ENCODE results near the gene FBXO30. TPM values are rescaled to one million over a fixed set of nuclear protein-coding genes. Genes with fewer than 3 reads are reported as not detected.

Gene FBXO30
- total and polyA plus RNA-seq, 8 donors = 1.2 to 32.5 (median 5.2) TPM

DNA sequence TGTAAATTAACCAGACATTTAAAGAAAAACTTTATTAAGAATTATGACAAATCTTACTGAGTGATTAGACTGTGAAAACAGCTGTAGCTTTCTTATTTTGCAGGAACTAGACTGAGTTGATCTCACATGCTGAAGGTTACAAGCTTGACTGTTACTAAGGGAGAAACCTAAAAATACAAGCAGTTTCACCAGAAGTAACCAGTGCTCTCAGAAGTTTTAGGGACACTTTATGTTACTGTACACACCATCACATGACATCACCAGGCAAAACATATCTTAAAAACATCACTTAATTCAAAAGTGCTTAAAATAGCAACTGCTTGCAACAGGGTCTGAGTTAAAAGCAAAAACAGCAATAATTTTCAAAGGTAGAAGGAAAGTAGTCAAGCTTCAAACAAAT is 5.4 kb downstream of the FBXO30 start:
- no peaks in the 10 kb centered on the region for H3K9me3 ChIP-seq
- H3K4me3 ChIP-seq = no peak overlapping the region
- intact Hi-C loops (cut with DNase I; ENCODE audit: low total_unique reads) = loop anchor here (10.0 kb wide), 1 partner anchor 64 kb away; no protein-coding TSS in a partner anchor
- no peak for DNase-seq
- H3K36me3 ChIP-seq = peaks cover 0 to 21% (median 19%) of the 10 kb centered on the region in 4 donors
- peak overlapping the region in 1 of 5 donors; percentile 46 for H3K27ac ChIP-seq
- H3K27me3 ChIP-seq = no peaks in the 10 kb centered on the region
- TF ChIP-seq CTCF (IDR thresholded peaks at IDR 0.05) (no peak), POLR2A (IDR thresholded peaks at IDR 0.05) (no peak), EP300 (IDR thresholded peaks at IDR 0.05) (no peak), POLR2AphosphoS5 (IDR thresholded peaks at IDR 0.05) (no peak)
- peaks cover 0 to 60% (median 34%) of the 10 kb centered on the region in 4 donors for H3K4me1 ChIP-seq

- DNase-seq = no peak
- TF ChIP-seq POLR2AphosphoS5 (IDR thresholded peaks at IDR 0.05) (no peak), EP300 (IDR thresholded peaks at IDR 0.05) (no peak), CTCF (IDR thresholded peaks at IDR 0.05) (no peak), POLR2A (IDR thresholded peaks at IDR 0.05) (no peak)
- no peaks in the 10 kb centered on the region for H3K9me3 ChIP-seq
- peaks cover 0 to 28% (median 22%) of the 10 kb centered on the region in 4 donors for H3K36me3 ChIP-seq
- no peaks in the 10 kb centered on the region for H3K27me3 ChIP-seq
- peaks cover 0 to 56% (median 30%) of the 10 kb centered on the region in 4 donors for H3K4me1 ChIP-seq
- no peak overlapping the region for H3K4me3 ChIP-seq
- no peak overlapping the region for H3K27ac ChIP-seq
- intact Hi-C loops (cut with DNase I; ENCODE audit: low total_unique reads) = loop anchor here (10.0 kb wide), 1 partner anchor 63 kb away; no protein-coding TSS in a partner anchor
- WGBS, 5 donors = 76 to 95% (median 86%) methylated on average over 2 of the region's 2 CpGs
Measured at GRCh38 chr6:145808239-145808638, 6.4 kb downstream of the FBXO30 start.

GRCh38 chr6:145802141-145802540 is 12.5 kb downstream of the FBXO30 start:
- 96 to 99% (median 98%) methylated on average over 5 of the region's 5 CpGs for WGBS, 5 donors
- intact Hi-C loops (cut with DNase I; ENCODE audit: low total_unique reads) = loop anchor here (10.0 kb wide), 1 partner anchor 57 kb away; no protein-coding TSS in a partner anchor
- TF ChIP-seq CTCF (IDR thresholded peaks at IDR 0.05) (no peak), EP300 (IDR thresholded peaks at IDR 0.05) (no peak), POLR2A (IDR thresholded peaks at IDR 0.05) (no peak), POLR2AphosphoS5 (IDR thresholded peaks at IDR 0.05) (no peak)
- Histone ChIP-seq H3K4me1 (peaks cover 0 to 17% (median 4%) of the 10 kb centered on the region in 4 donors), H3K9me3 (no peaks in the 10 kb centered on the region), H3K4me3 (no peak overlapping the region), H3K27ac (no peak overlapping the region), H3K27me3 (no peaks in the 10 kb centered on the region), H3K36me3 (peaks cover 0 to 36% (median 34%) of the 10 kb centered on the region in 4 donors)
- DNase-seq = no peak

DNA sequence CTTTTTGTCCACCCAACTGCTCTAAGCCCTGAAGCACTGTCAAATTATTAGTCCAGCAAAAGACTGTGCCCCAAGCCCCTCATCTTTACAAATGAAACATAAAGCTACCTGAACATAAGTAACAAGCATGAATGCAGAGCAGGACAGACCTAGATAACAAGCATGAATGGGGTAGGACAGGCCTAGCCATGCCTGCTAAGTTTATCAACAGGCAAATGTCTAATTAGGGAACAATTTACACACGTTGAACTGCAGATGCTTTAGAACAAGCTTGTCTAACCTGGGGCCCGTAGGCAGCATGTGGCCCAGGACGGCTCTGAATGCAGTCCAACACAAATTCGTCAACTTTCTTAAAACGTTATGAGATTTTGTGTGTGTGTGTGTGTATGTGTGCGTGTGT is 13.6 kb downstream of the FBXO30 start:
- no peak for TF ChIP-seq EP300 (IDR thresholded peaks at IDR 0.05)
- Histone ChIP-seq H3K27ac (no peak overlapping the region), H3K27me3 (no peaks in the 10 kb centered on the region), H3K36me3 (peaks cover 0 to 35% (median 32%) of the 10 kb centered on the region in 4 donors), H3K9me3 (no peaks in the 10 kb centered on the region), H3K4me1 (peaks cover 0 to 17% (median 4%) of the 10 kb centered on the region in 4 donors), H3K4me3 (no peak overlapping the region)
- 81 to 90% (median 88%) methylated on average over 6 of the region's 6 CpGs for WGBS, 5 donors
- intact Hi-C loops (cut with DNase I; ENCODE audit: low total_unique reads) = loop anchor here (10.0 kb wide), 1 partner anchor 56 kb away; no protein-coding TSS in a partner anchor
- no peak for DNase-seq

DNA sequence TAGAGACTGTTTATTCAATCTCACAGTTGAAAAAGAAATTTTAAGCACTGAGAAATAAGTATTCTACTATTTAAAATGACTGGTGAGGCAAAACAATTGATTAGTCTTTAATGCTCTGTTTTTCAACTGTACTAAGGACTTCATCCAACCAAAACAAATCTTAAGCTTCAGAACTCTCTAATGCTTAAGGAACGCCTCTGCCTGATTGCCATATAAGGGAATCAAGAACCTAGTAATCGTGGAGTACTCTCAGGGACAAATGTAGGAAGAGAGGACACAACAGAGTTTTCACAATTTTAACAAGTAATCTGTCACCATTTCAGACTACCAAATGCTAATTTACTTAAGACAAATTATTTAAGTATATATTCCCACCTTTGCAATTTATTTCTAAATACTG is 16.1 kb downstream of the FBXO30 start:
- 60 to 78% (median 75%) methylated on average over 2 of the region's 2 CpGs for WGBS, 5 donors
- DNase-seq = no peak
- Histone ChIP-seq H3K36me3 (peaks cover 0 to 14% (median 10%) of the 10 kb centered on the region in 4 donors), H3K27ac (peak overlapping the region in 1 of 5 donors; percentile 55), H3K4me3 (no peak overlapping the region), H3K4me1 (peaks cover 0 to 12% (median 0%) of the 10 kb centered on the region in 4 donors), H3K9me3 (no peaks in the 10 kb centered on the region), H3K27me3 (no peaks in the 10 kb centered on the region)
- intact Hi-C loops (cut with DNase I; ENCODE audit: low total_unique reads) = no loop called here
- TF ChIP-seq CTCF (IDR thresholded peaks at IDR 0.05) = no peak
- TF ChIP-seq POLR2AphosphoS5 (IDR thresholded peaks at IDR 0.05) = no peak
- TF ChIP-seq EP300 (IDR thresholded peaks at IDR 0.05) = no peak

Measured in stomach (tissue), 9 donors.